HEK293 (cell line): Measurements from ENCODE around the gene B3GALT2.
A peak's percentile ranks its signal among the peaks of the same experiment; 100 is the strongest.

Source experiments
- CTCF ChIA-PET: fragments of 350-600 bp; formaldehyde crosslinking; extraction: SDS; loops from one replicate; lab custom pipeline; 2021; ENCODE audit warnings: antibody characterized with exemption; lab: Yijun Ruan, JAX
- POLR2A ChIA-PET: fragments of 300-600 bp; formaldehyde crosslinking; extraction: SDS; loops from one replicate; lab custom pipeline; 2020; ENCODE audit warnings: antibody characterized with exemption, inconsistent platforms; lab: Yijun Ruan, JAX
- H3K27ac ChIP-seq: fragments of 200-500 bp; sonication (Bioruptor generic); 2 replicates; pipeline ENCODE4 v1.5.1; 2014; ENCODE audit warnings: low read depth, low read length, control low read depth, inconsistent platforms; ENCODE audit errors: extremely low read depth
- H3K36me3 ChIP-seq, 2 experiments: fragments of 200-500 bp in 1 of 2; sonication (Bioruptor generic) in 1 of 2; 1 replicate in 1 of 2; 2 replicates in 1 of 2; pipeline ENCODE4 v1.5.1; 2014 to 2017; ENCODE audit warnings: inconsistent platforms in 2 of 2, low read length in 2 of 2; ENCODE audit not compliant: control insufficient read depth in 2 of 2, insufficient read depth in 1 of 2
- H3K4me1 ChIP-seq: fragments of 200-500 bp; sonication (Bioruptor generic); 2 replicates; pipeline ENCODE4 v1.5.1; 2014; ENCODE audit warnings: mild to moderate bottlenecking, low read length, inconsistent platforms; ENCODE audit not compliant: control insufficient read depth, insufficient read depth
- H3K4me3 ChIP-seq: 2 replicates; pipeline ENCODE4 v1.5.1; 2011; ENCODE audit warnings: low read depth, mild to moderate bottlenecking, control low read depth, low read length, moderate library complexity
- H3K9me3 ChIP-seq: fragments of 200-500 bp; sonication (Bioruptor generic); 2 replicates; pipeline ENCODE4 v1.5.1; 2014; ENCODE audit warnings: low read depth, low read length, inconsistent platforms; ENCODE audit not compliant: control insufficient read depth, insufficient read depth
- GLI2 ChIP-seq: fragments of 450-650 bp; formaldehyde crosslinking; IDR thresholded peaks from 2 replicates; pipeline ENCODE4; 2017; ENCODE audit warnings: missing biosample characterization, missing genetic modification characterization, low read depth, borderline replicate concordance
- KLF8 ChIP-seq: fragments of 450-650 bp; formaldehyde crosslinking; IDR thresholded peaks from 2 replicates; pipeline ENCODE4 v1.5.1; 2016; ENCODE audit warnings: missing biosample characterization, missing genetic modification characterization
- KLF9 ChIP-seq: fragments of 450-650 bp; formaldehyde crosslinking; IDR thresholded peaks from 2 replicates; pipeline ENCODE4 v1.5.1; 2016; ENCODE audit warnings: missing biosample characterization, missing genetic modification characterization, low read depth
- PRDM10 ChIP-seq: fragments of 450-650 bp; formaldehyde crosslinking; IDR thresholded peaks from 2 replicates; pipeline ENCODE4 v1.5.1; 2016; ENCODE audit warnings: missing biosample characterization, missing genetic modification characterization
- SALL2 ChIP-seq: fragments of 450-650 bp; formaldehyde crosslinking; IDR thresholded peaks from 2 replicates; pipeline ENCODE4 v1.5.0; 2017; ENCODE audit warnings: missing biosample characterization, mild to moderate bottlenecking, missing genetic modification characterization, borderline replicate concordance
- SETDB1 ChIP-seq: IDR thresholded peaks from one replicate; pipeline ENCODE4 v1.6.1; 2017; ENCODE audit warnings: mild to moderate bottlenecking, low read length, moderate library complexity, mixed read lengths; ENCODE audit not compliant: insufficient read length
- WT1 ChIP-seq: fragments of 450-650 bp; formaldehyde crosslinking; IDR thresholded peaks from 2 replicates; pipeline ENCODE4 v1.5.1; 2016; ENCODE audit warnings: missing biosample characterization, missing genetic modification characterization
- ZBTB1 ChIP-seq: fragments of 450-650 bp; formaldehyde crosslinking; IDR thresholded peaks from 2 replicates; pipeline ENCODE4 v1.5.1; 2016; ENCODE audit warnings: missing biosample characterization, missing genetic modification characterization
- ZNF10 ChIP-seq: fragments of 450-650 bp; formaldehyde crosslinking; IDR thresholded peaks from 2 replicates; pipeline ENCODE4 v1.5.1; 2017; ENCODE audit warnings: missing biosample characterization, missing genetic modification characterization
- ZNF121 ChIP-seq: fragments of 450-650 bp; formaldehyde crosslinking; IDR thresholded peaks from 2 replicates; pipeline ENCODE4 v1.5.1; 2016; ENCODE audit warnings: missing biosample characterization, missing genetic modification characterization
- ZNF175 ChIP-seq: fragments of 450-650 bp; formaldehyde crosslinking; IDR thresholded peaks from 2 replicates; pipeline ENCODE4 v1.5.1; 2016; ENCODE audit warnings: missing biosample characterization, missing genetic modification characterization
- ZNF350 ChIP-seq: fragments of 450-650 bp; formaldehyde crosslinking; IDR thresholded peaks from 2 replicates; pipeline ENCODE4 v1.5.0; 2017; ENCODE audit warnings: missing biosample characterization, mild to moderate bottlenecking, missing genetic modification characterization
- ZNF501 ChIP-seq: fragments of 450-650 bp; formaldehyde crosslinking; IDR thresholded peaks from 2 replicates; pipeline ENCODE4 v1.5.1; 2016; ENCODE audit warnings: missing biosample characterization, missing genetic modification characterization
- ZNF521 ChIP-seq: fragments of 450-650 bp; formaldehyde crosslinking; IDR thresholded peaks from 2 replicates; pipeline ENCODE4 v1.5.1; 2017; ENCODE audit warnings: missing biosample characterization, mild to moderate bottlenecking, missing genetic modification characterization
- ZNF610 ChIP-seq: fragments of 450-650 bp; formaldehyde crosslinking; IDR thresholded peaks from 2 replicates; pipeline ENCODE4 v1.5.1; 2016; ENCODE audit warnings: missing biosample characterization, missing genetic modification characterization, borderline replicate concordance
- ZNF658 ChIP-seq: fragments of 450-650 bp; formaldehyde crosslinking; IDR thresholded peaks from 2 replicates; pipeline ENCODE4; 2016; ENCODE audit warnings: missing biosample characterization, missing genetic modification characterization
- ZXDB ChIP-seq: fragments of 450-650 bp; formaldehyde crosslinking; IDR thresholded peaks from 2 replicates; pipeline ENCODE4 v1.5.1; 2016; ENCODE audit warnings: missing biosample characterization, missing genetic modification characterization
- TF ChIP-seq, protein P1 (sequence below): fragments of 450-650 bp; IDR thresholded peaks from 2 replicates; pipeline ENCODE4 v1.5.1; 2018; ENCODE audit warnings: missing biosample characterization, missing genetic modification characterization
- TF ChIP-seq, protein P2 (sequence below): fragments of 450-650 bp; formaldehyde crosslinking; IDR thresholded peaks from 2 replicates; pipeline ENCODE4 v1.5.1; 2017; ENCODE audit warnings: missing biosample characterization, missing genetic modification characterization
- TF ChIP-seq, protein P3 (sequence below): IDR thresholded peaks from 2 replicates; pipeline ENCODE4 v1.6.1; 2011; ENCODE audit warnings: mild to moderate bottlenecking, low read depth, low read length, borderline replicate concordance
- TF ChIP-seq, protein P4 (sequence below): fragments of 450-650 bp; formaldehyde crosslinking; IDR thresholded peaks from 2 replicates; pipeline ENCODE4 v1.5.1; 2016; ENCODE audit warnings: missing biosample characterization, missing genetic modification characterization

B3GALT2 gene

DNA sequence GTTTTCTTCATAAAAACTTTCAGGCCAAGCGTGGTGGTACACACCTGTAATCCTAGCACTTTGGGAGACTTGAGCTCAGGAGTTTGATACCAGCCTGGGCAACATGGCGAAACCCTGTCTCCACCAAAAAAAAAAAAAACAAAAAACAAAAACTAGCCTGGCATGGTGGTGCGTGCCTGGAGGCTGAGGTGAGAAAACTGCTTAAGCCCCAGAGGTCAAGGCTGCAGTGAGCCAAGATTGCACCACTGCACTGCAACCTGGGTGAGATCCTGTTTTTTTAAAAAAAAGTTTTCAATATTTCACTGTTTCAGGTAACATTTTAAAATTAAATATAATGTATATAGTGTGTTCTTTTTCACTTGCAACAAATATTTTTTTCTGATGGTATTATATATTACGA, 13.5 kb upstream of the B3GALT2 start:
- Histone ChIP-seq H3K4me3 (no peak overlapping the region), H3K27ac (no peak overlapping the region), H3K36me3 (no peaks in the 10 kb centered on the region; a peak in 1 of 3 replicates), H3K4me1 (no peaks in the 10 kb centered on the region), H3K9me3 (no peaks in the 10 kb centered on the region)
- TF ChIP-seq ZNF175 (tag by site-specific recombination) (no peak), ZNF10 (tag by site-specific recombination) (no peak), ZBTB1 (no peak), ZNF658 (no peak), KLF8 (no peak)
- TF ChIP-seq, protein P1, sequence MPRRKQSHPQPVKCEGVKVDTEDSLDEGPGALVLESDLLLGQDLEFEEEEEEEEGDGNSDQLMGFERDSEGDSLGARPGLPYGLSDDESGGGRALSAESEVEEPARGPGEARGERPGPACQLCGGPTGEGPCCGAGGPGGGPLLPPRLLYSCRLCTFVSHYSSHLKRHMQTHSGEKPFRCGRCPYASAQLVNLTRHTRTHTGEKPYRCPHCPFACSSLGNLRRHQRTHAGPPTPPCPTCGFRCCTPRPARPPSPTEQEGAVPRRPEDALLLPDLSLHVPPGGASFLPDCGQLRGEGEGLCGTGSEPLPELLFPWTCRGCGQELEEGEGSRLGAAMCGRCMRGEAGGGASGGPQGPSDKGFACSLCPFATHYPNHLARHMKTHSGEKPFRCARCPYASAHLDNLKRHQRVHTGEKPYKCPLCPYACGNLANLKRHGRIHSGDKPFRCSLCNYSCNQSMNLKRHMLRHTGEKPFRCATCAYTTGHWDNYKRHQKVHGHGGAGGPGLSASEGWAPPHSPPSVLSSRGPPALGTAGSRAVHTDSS (tag by site-specific recombination): no peak
- TF ChIP-seq, protein P2, sequence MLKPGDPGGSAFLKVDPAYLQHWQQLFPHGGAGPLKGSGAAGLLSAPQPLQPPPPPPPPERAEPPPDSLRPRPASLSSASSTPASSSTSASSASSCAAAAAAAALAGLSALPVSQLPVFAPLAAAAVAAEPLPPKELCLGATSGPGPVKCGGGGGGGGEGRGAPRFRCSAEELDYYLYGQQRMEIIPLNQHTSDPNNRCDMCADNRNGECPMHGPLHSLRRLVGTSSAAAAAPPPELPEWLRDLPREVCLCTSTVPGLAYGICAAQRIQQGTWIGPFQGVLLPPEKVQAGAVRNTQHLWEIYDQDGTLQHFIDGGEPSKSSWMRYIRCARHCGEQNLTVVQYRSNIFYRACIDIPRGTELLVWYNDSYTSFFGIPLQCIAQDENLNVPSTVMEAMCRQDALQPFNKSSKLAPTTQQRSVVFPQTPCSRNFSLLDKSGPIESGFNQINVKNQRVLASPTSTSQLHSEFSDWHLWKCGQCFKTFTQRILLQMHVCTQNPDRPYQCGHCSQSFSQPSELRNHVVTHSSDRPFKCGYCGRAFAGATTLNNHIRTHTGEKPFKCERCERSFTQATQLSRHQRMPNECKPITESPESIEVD (tag by site-specific recombination): no peak
- ChIA-PET CTCF (interaction anchor here (0.6 kb wide), 1 partner anchor 14 kb away, joined by 4 read pairs; no protein-coding TSS in a partner anchor), POLR2A (interaction anchor here (1.2 kb wide), 1 partner anchor 13 kb away, joined by 3 read pairs; the partner anchor contains the start of gene B3GALT2)

DNA sequence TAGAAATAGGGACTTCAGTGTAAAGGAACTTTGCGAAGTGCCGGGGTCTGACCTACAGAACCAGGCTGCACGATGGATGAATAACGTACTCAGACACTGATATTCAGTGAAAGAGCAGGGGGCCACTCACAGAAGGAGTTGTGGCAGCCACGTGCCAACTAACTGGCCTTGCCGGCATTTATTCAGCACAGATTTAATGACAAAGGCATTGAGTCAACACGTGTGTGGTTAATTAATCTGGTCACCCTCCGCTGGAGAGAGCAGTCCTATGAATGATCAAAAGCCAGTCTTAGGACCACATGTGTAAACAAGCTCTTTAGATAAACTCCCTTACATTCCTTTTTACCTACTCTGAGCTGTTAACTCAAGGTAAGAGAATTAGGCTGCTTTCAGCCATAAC, 6.2 kb upstream of the B3GALT2 start:
- no peak overlapping the region for H3K4me3 ChIP-seq
- H3K36me3 ChIP-seq: peaks cover 0 to 6% of the 10 kb centered on the region in 2 experiments; a peak in 1 of 3 replicates
- H3K27ac ChIP-seq: no peak overlapping the region
- POLR2A ChIA-PET: no interaction called here
- no peaks in the 10 kb centered on the region for H3K9me3 ChIP-seq
- CTCF ChIA-PET: no interaction called here
- TF ChIP-seq SETDB1 (peak; percentile 41), GLI2 (no peak)
- H3K4me1 ChIP-seq: peaks cover 2% of the 10 kb centered on the region; the same call in 1 of the 2 replicates

- Histone ChIP-seq H3K4me3 (no peak overlapping the region), H3K27ac (no peak overlapping the region), H3K36me3 (peaks cover 0 to 6% of the 10 kb centered on the region in 2 experiments; a peak in 1 of 3 replicates), H3K9me3 (no peaks in the 10 kb centered on the region), H3K4me1 (peaks cover 13% of the 10 kb centered on the region; the same call in 1 of the 2 replicates)
- ChIA-PET POLR2A (no interaction called here), CTCF (interaction anchor here (0.6 to 1.6 kb wide), 6 partner anchors 8 to 1334 kb away, joined by 3 to 5 read pairs (median 4); no protein-coding TSS in a partner anchor)
- TF ChIP-seq ZNF610 (tag by site-specific recombination): no peak
- TF ChIP-seq, protein P3, sequence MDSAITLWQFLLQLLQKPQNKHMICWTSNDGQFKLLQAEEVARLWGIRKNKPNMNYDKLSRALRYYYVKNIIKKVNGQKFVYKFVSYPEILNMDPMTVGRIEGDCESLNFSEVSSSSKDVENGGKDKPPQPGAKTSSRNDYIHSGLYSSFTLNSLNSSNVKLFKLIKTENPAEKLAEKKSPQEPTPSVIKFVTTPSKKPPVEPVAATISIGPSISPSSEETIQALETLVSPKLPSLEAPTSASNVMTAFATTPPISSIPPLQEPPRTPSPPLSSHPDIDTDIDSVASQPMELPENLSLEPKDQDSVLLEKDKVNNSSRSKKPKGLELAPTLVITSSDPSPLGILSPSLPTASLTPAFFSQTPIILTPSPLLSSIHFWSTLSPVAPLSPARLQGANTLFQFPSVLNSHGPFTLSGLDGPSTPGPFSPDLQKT: no peak
- TF ChIP-seq, protein P4, sequence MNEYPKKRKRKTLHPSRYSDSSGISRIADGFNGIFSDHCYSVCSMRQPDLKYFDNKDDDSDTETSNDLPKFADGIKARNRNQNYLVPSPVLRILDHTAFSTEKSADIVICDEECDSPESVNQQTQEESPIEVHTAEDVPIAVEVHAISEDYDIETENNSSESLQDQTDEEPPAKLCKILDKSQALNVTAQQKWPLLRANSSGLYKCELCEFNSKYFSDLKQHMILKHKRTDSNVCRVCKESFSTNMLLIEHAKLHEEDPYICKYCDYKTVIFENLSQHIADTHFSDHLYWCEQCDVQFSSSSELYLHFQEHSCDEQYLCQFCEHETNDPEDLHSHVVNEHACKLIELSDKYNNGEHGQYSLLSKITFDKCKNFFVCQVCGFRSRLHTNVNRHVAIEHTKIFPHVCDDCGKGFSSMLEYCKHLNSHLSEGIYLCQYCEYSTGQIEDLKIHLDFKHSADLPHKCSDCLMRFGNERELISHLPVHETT (tag by site-specific recombination): no peak
- no peak for TF ChIP-seq ZNF121 (tag by site-specific recombination)
- TF ChIP-seq ZXDB: no peak
- TF ChIP-seq WT1 (tag by site-specific recombination): no peak
- no peak for TF ChIP-seq ZNF501 (tag by site-specific recombination)
- TF ChIP-seq KLF9 (tag by site-specific recombination): no peak
- TF ChIP-seq ZNF521 (tag by site-specific recombination): no peak
- no peak for TF ChIP-seq SALL2 (tag by site-specific recombination)
- no peak for TF ChIP-seq ZNF350 (tag by site-specific recombination)
- TF ChIP-seq PRDM10: no peak
Measured at GRCh38 chr1:193190096-193190744, 3.8 kb upstream of the B3GALT2 start.
